Measurements from ENCODE around the gene KMT2B.

- TF ChIP-seq CTCF (IDR thresholded peaks at IDR 0.05) (no peak), EZH2phosphoT487 (IDR thresholded peaks at IDR 0.05) (no peak)
These were observed 37.3 kb downstream of the KMT2B start for GRCh38 chr19:35755131-35755549.
